Ectodermal cell (in vitro differentiated cells): ENCODE results near the gene MTHFD1.

Source experiments
- H3K27ac ChIP-seq: 2 replicates; pipeline ENCODE4 v1.7.0; 2013; ENCODE audit warnings: mild to moderate bottlenecking, low read depth, low read length; ENCODE audit not compliant: insufficient read depth, poor library complexity, severe bottlenecking
- H3K27me3 ChIP-seq: 2 replicates; pipeline ENCODE4 v1.7.0; 2013; ENCODE audit warnings: mild to moderate bottlenecking, low read length; ENCODE audit not compliant: insufficient read depth, control insufficient read depth, poor library complexity, severe bottlenecking
- H3K36me3 ChIP-seq: one replicate; pipeline ENCODE4 v1.7.0; 2013; ENCODE audit warnings: low read length; ENCODE audit not compliant: control insufficient read depth, insufficient read depth
- H3K4me1 ChIP-seq: one replicate; pipeline ENCODE4 v1.7.0; 2013; ENCODE audit warnings: low read length; ENCODE audit not compliant: control insufficient read depth, insufficient read depth
- H3K4me3 ChIP-seq: 2 replicates; pipeline ENCODE4 v1.7.0; 2013; ENCODE audit warnings: low read depth, low read length, control low read depth; ENCODE audit not compliant: insufficient read depth
- H3K9me3 ChIP-seq: 2 replicates; pipeline ENCODE4 v1.7.0; 2013; ENCODE audit warnings: mild to moderate bottlenecking, low read length, moderate library complexity; ENCODE audit not compliant: control insufficient read depth
- WGBS, 2 experiments: methylation state at CpG; one replicate each; pipeline ENCODE4 v1.1.7; 2013; ENCODE audit warnings: missing lambda C conversion rate in 2 of 2; 5-methylcytosine and 5-hydroxymethylcytosine counted together

Gene MTHFD1

DNA sequence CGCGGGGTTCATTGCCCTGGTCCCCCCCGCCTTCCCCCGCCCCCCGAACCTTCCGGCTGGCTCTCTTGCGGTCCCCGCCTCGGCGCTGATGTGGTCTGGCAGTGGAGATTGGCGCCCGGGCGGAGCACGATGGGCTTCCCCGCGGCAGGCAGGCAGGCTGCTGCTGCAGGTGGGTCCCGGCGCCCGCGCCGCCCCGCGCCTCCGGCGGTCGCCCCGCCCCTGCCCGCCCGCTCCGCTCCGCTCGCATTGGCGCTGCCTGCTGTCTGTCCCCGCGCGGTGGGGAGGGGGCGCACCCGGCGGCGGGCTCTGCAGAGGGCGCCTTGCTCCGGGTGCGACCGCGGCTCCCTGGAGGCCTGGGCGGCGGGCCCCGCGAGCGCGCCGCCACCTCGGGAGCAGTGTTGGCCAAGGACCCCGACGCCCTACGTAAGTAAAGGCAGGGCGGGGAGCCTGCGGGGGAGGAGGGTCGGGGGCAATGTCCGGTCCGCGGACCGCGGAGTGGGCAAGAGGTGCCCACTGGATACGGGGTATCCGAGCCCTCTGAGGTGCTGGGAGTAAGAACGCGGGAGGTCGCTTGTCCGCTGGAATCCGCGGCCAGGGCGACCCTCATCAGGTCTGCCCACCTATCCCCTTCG, 77.2 kb downstream of the MTHFD1 start, which contains the start of gene AKAP5:
Gene AKAP5, plus strand, starts transcription at position 309 of the 632 bp plus-strand sequence. CDS start 2,896 bp downstream, outside the sequence.
- 0 to 1% methylated on average over 74 of the region's 74 CpGs for WGBS, 2 experiments
- H3K27ac ChIP-seq = no peak within 1 kb of the TSS

DNA sequence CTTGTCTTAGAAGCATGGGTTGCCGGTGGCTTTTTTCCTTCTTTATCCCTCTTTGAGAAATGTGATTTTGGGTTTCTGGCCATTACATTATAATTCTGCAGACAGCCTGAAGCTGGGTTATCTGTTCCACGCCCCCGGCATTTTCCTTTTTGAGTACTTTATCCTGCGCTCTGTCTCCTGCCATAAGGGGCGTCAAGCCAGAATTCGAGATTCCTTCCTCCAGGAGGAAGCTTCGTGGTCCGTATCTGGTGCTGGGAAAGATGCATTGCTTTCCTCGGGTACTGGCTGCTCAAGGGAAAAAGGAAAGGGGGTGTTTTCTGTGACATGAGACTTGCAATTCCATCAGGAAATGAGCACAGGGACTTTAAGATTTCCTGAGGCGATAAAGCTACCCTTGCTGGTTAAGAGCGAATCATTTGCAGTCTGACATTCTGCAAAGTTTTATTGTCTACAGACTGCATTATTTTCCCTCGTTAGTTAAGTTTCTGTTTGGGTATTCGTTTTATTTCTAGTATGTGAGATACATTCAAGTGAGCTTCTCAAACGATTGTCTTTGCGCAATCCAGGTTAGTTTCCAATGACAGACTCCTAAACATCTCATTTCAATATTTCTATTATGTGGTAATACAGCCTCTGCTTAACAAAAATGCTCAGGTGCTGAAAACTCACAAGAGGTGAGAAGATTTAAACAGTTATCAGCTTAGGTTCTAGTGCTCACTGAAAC, 77.8 kb downstream of the MTHFD1 start:
- H3K36me3 ChIP-seq = no peaks in the 10 kb centered on the region
- no peaks in the 10 kb centered on the region for H3K4me1 ChIP-seq
- no peaks in the 10 kb centered on the region for H3K9me3 ChIP-seq
- peak overlapping the region; percentile 72 for H3K4me3 ChIP-seq
- no peak overlapping the region for H3K27ac ChIP-seq
- 16 to 17% methylated on average over 13 of the region's 15 CpGs for WGBS, 2 experiments
- H3K27me3 ChIP-seq = peaks cover 23% of the 10 kb centered on the region

More for the DNA sequence above, 77.2 kb downstream of the MTHFD1 start, which contains the start of gene AKAP5:
- Histone ChIP-seq H3K27me3 (peaks cover 23% of the 10 kb centered on the region), H3K4me1 (no peaks in the 10 kb centered on the region), H3K9me3 (no peaks in the 10 kb centered on the region), H3K36me3 (no peaks in the 10 kb centered on the region), H3K4me3 (peak within 1 kb of the TSS; percentile 72)

DNA sequence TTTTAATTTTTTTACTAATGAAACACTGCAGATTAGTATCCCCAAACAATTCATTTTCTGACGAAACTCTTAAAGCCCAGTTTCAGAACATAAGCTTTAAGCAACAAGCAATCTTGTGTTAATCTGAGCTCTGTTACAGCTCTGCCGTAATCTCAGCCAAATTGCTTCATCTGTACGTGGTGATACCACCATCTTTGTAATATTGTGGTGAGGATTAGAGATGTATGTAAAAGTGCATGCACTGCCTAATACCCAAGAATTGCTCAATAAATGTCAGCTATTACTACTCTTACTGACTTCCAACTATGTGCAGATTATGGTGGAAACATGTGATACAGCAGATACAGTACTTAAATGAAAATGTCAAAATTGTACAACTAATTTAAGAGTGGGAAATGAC, 78.9 kb downstream of the MTHFD1 start:
- Histone ChIP-seq H3K27me3 (peaks cover 23% of the 10 kb centered on the region), H3K4me3 (no peak overlapping the region), H3K36me3 (no peaks in the 10 kb centered on the region), H3K4me1 (no peaks in the 10 kb centered on the region), H3K9me3 (no peaks in the 10 kb centered on the region), H3K27ac (no peak overlapping the region)
- WGBS, 2 experiments = 92 to 100% methylated on average over 3 of the region's 3 CpGs

DNA sequence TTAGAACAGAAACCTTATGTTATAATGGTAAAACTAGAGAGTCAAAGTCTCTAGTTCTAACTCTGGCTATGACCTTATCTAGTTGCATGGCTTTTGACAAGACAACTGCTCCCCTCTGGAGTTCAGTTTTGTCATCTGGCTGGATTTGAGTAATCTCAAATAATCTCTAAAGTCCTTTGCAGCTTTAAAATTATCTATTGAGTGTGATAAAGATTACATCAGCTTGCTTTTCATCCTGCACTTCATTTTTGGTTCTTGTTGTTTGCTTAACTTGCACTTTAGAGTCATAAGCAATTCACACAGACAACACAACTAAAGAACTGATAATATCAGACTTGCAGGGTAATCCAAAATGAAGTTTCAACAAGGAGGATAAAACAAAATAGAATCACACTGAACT, 79.4 kb downstream of the MTHFD1 start:
- no peaks in the 10 kb centered on the region for H3K36me3 ChIP-seq
- H3K4me3 ChIP-seq = no peak overlapping the region
- H3K4me1 ChIP-seq = no peaks in the 10 kb centered on the region
- H3K9me3 ChIP-seq = no peaks in the 10 kb centered on the region
- peaks cover 23% of the 10 kb centered on the region for H3K27me3 ChIP-seq
- H3K27ac ChIP-seq = no peak overlapping the region

- H3K9me3 ChIP-seq = no peaks in the 10 kb centered on the region
- 75% methylated on average over 3 of the region's 3 CpGs for WGBS, 2 experiments
- peaks cover 23% of the 10 kb centered on the region for H3K27me3 ChIP-seq
- H3K36me3 ChIP-seq = no peaks in the 10 kb centered on the region
- no peaks in the 10 kb centered on the region for H3K4me1 ChIP-seq
- no peak overlapping the region for H3K27ac ChIP-seq
- no peak overlapping the region for H3K4me3 ChIP-seq
Measured at GRCh38 chr14:64468451-64468850, 80.3 kb downstream of the MTHFD1 start.

DNA sequence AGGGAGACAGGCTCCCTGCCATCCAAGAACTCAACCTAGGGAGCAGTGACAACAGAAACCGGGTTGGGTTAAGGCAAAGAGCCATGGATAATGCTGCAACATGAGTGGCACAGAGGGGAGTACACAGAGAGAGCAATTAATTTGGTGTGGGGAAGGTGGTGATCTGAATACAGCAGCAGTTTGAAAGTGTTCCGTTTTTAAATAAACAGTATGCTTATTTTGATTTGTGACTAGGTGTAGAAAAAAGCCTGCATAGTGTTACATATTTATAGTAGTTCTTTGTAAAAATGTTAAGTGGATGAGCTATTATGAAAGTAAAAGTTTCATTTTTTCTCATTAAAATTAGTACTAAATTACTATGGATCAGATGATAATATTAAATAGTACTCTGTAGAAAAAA, 85.9 kb downstream of the MTHFD1 start:
- Histone ChIP-seq H3K27me3 (no peaks in the 10 kb centered on the region), H3K4me3 (no peak overlapping the region), H3K4me1 (no peaks in the 10 kb centered on the region), H3K27ac (no peak overlapping the region), H3K36me3 (no peaks in the 10 kb centered on the region), H3K9me3 (no peaks in the 10 kb centered on the region)
- WGBS, 2 experiments = 72 to 77% methylated on average over 2 of the region's 2 CpGs

DNA sequence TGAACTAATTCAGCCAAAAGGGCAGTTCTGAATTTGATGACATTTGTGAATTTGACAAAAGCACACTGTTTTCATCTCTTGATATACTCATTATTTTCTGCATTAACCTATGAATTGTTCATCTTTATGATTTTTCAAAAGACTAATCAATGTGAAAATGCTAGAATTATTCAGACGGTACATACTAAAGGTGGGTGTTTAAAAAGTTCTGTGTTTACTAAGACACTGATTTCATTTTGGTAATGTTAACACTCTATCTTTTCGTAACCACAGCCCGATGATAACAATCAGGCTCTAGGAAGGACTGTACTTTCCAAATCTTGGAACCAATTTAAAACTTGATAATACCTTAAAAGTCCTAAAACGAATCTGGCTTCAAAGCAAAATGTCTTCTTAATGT, 86.5 kb downstream of the MTHFD1 start:
- WGBS, 2 experiments = 96% methylated on average over 3 to 4 of the region's 4 CpGs

GRCh38 chr14:64475585-64476273, 87.6 kb downstream of the MTHFD1 start:
- H3K27me3 ChIP-seq = no peaks in the 10 kb centered on the region
- H3K4me3 ChIP-seq = no peak overlapping the region
- no peak overlapping the region for H3K27ac ChIP-seq
- no peaks in the 10 kb centered on the region for H3K36me3 ChIP-seq
- WGBS, 2 experiments = 86 to 89% methylated on average over 8 of the region's 8 CpGs
- no peaks in the 10 kb centered on the region for H3K9me3 ChIP-seq
- no peaks in the 10 kb centered on the region for H3K4me1 ChIP-seq

More for the DNA sequence above, 86.5 kb downstream of the MTHFD1 start:
- Histone ChIP-seq H3K4me1 (no peaks in the 10 kb centered on the region), H3K36me3 (no peaks in the 10 kb centered on the region), H3K4me3 (no peak overlapping the region), H3K9me3 (no peaks in the 10 kb centered on the region), H3K27ac (no peak overlapping the region), H3K27me3 (no peaks in the 10 kb centered on the region)

DNA sequence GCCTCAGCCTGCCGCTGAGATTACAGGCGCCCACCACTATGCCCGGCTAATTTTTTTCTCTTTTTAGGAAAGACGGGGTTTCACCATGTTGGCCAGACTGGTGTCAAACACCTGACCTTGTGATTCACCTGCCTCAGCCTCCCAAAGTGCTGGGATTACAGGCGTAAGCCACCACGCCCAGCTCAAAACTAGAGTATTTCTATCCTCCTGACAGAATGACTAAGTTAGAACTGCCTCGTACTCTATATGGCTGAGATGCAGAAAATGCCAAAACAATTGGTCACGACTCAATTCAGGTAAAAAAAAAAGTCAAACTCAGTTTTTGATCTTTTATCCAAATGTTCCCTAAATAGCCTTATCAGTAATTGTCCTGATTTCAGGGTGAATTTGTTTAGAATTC, 88.3 kb downstream of the MTHFD1 start:
- no peak overlapping the region for H3K27ac ChIP-seq
- H3K9me3 ChIP-seq = no peaks in the 10 kb centered on the region
- H3K27me3 ChIP-seq = no peaks in the 10 kb centered on the region
- H3K4me1 ChIP-seq = no peaks in the 10 kb centered on the region
- WGBS, 2 experiments = 92 to 93% methylated on average over 8 of the region's 8 CpGs
- no peak overlapping the region for H3K4me3 ChIP-seq
- H3K36me3 ChIP-seq = no peaks in the 10 kb centered on the region

- H3K27ac ChIP-seq = no peak overlapping the region
- no peak overlapping the region for H3K4me3 ChIP-seq
- H3K36me3 ChIP-seq = no peaks in the 10 kb centered on the region
- no peaks in the 10 kb centered on the region for H3K4me1 ChIP-seq
- no peaks in the 10 kb centered on the region for H3K9me3 ChIP-seq
- no peaks in the 10 kb centered on the region for H3K27me3 ChIP-seq
Measured at GRCh38 chr14:64478634-64479250, 90.6 kb downstream of the MTHFD1 start.
